Measurements from ENCODE around the gene MYH9.

MYH9 gene

GRCh38 chr22:36332623-36333332 is 55.0 kb downstream of the MYH9 start:
- peak in 4 of 51 donors; percentile 14 to 48 (median 20) for DNase-seq

- peak in 23 of 51 donors; percentile 12 to 65 (median 34) for DNase-seq
Measured at GRCh38 chr22:36331912-36332622, 55.7 kb downstream of the MYH9 start.

- DNase-seq = peak in 23 of 51 donors; percentile 19 to 66 (median 46)
Measured at GRCh38 chr22:36331306-36331911, 56.4 kb downstream of the MYH9 start.

GRCh38 chr22:36330655-36331305 is 57.0 kb downstream of the MYH9 start:
- DNase-seq = peak in 1 of 51 donors; percentile 18

GRCh38 chr22:36330127-36330526 is 57.6 kb downstream of the MYH9 start:
- no peak for DNase-seq

GRCh38 chr22:36329254-36330078 is 58.3 kb downstream of the MYH9 start:
- peak in 1 of 51 donors; percentile 64 for DNase-seq

- DNase-seq = peak in 2 of 51 donors; percentile 21 to 36
Measured at GRCh38 chr22:36328635-36329253, 59.0 kb downstream of the MYH9 start.

GRCh38 chr22:36327922-36328551 is 59.7 kb downstream of the MYH9 start:
- peak in 1 of 51 donors; percentile 53 for DNase-seq

GRCh38 chr22:36326178-36327161 is 61.3 kb downstream of the MYH9 start:
- no peak for DNase-seq

GRCh38 chr22:36325154-36326031 is 62.4 kb downstream of the MYH9 start:
- no peak for DNase-seq

GRCh38 chr22:36324414-36324813 is 63.4 kb downstream of the MYH9 start:
- DNase-seq = no peak

- peak in 14 of 51 donors; percentile 11 to 63 (median 44) for DNase-seq
Measured at GRCh38 chr22:36323855-36324331, 63.9 kb downstream of the MYH9 start.

- DNase-seq = peak in 32 of 51 donors; percentile 13 to 76 (median 48)
Measured at GRCh38 chr22:36323182-36323854, 64.4 kb downstream of the MYH9 start.

- no peak for DNase-seq
Measured at GRCh38 chr22:36322602-36322915, 65.2 kb downstream of the MYH9 start.

- DNase-seq = no peak
Measured at GRCh38 chr22:36321797-36322601, 65.8 kb downstream of the MYH9 start.

GRCh38 chr22:36320553-36320952 is 67.2 kb downstream of the MYH9 start:
- DNase-seq = no peak
